KOPT-K1 (cell line): ENCODE results near the gene TACC3.

Experiments used
- H3K27ac ChIP-seq: fragments of 200-600 bp; sonication (generic); 2 replicates; pipeline ENCODE4 v1.5.1; 2016; ENCODE audit warnings: antibody characterized with exemption, mild to moderate bottlenecking, low read depth, low read length; ENCODE audit not compliant: poor library complexity, severe bottlenecking
- H3K36me3 ChIP-seq: fragments of 200-600 bp; sonication (generic); 2 replicates; pipeline ENCODE4 v1.5.1; 2017; ENCODE audit warnings: antibody characterized with exemption, mild to moderate bottlenecking, low read length, moderate library complexity; ENCODE audit not compliant: insufficient read depth
- H3K9me3 ChIP-seq: fragments of 200-600 bp; sonication (generic); 2 replicates; pipeline ENCODE4 v1.5.1; 2017; ENCODE audit warnings: antibody characterized with exemption, low read length, mild to moderate bottlenecking; ENCODE audit not compliant: insufficient read depth, poor library complexity, severe bottlenecking

TACC3 gene

GRCh38 chr4:1765409-1766072 lies 44.2 kb downstream of the TACC3 start:
- Histone ChIP-seq H3K27ac (no peak overlapping the region), H3K9me3 (no peaks in the 10 kb centered on the region), H3K36me3 (no peaks in the 10 kb centered on the region)

GRCh38 chr4:1766106-1767060 lies 45.1 kb downstream of the TACC3 start:
- Histone ChIP-seq H3K27ac (no peak overlapping the region), H3K36me3 (no peaks in the 10 kb centered on the region), H3K9me3 (no peaks in the 10 kb centered on the region)

DNA sequence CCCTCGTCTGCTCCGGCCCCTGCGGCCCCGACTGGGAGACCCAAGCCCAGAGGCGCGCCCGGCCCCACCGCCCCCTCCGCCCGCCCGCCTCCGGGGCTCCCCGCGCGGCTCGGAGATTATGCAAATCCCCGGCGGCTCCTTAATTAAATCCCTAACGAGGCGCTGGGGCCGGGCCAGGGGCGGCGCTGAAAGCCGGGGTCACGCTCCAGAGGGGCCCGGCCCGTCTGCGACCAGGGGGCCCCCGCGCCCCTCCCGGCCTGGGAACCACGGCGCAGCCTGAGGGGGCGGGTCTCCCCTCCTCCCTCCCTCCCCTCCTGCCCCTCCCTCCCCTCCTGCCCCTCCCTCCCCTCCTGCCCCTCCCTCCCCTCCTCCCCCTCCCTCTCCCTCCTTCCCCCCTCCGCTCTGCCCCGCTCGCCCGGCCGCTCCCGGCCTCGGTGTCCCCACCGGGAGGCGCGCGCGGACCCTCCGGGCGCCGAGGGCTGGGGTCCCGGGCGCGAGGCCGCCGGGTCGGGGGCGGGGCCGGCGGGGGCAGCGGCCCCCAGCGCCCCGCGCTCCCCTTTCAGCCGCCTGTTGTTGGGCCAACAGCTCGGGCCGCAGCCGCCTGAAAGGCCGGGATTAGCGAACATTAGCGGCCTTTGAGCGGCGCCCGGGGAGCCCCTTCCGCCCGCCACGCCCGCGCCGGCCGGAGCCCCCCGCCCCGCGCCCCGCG lies 45.9 kb downstream of the TACC3 start:
- Histone ChIP-seq H3K36me3 (no peaks in the 10 kb centered on the region), H3K27ac (no peak overlapping the region), H3K9me3 (no peaks in the 10 kb centered on the region)

- no peaks in the 10 kb centered on the region for H3K9me3 ChIP-seq
- H3K27ac ChIP-seq, result no peak overlapping the region
- H3K36me3 ChIP-seq, result no peaks in the 10 kb centered on the region
These were observed 46.5 kb downstream of the TACC3 start for GRCh38 chr4:1767770-1768366.

GRCh38 chr4:1768367-1769034 lies 47.2 kb downstream of the TACC3 start:
- Histone ChIP-seq H3K27ac (no peak overlapping the region), H3K9me3 (no peaks in the 10 kb centered on the region), H3K36me3 (no peaks in the 10 kb centered on the region)

GRCh38 chr4:1769692-1770091 lies 48.4 kb downstream of the TACC3 start:
- H3K36me3 ChIP-seq, result no peaks in the 10 kb centered on the region
- no peak overlapping the region for H3K27ac ChIP-seq
- no peaks in the 10 kb centered on the region for H3K9me3 ChIP-seq

DNA sequence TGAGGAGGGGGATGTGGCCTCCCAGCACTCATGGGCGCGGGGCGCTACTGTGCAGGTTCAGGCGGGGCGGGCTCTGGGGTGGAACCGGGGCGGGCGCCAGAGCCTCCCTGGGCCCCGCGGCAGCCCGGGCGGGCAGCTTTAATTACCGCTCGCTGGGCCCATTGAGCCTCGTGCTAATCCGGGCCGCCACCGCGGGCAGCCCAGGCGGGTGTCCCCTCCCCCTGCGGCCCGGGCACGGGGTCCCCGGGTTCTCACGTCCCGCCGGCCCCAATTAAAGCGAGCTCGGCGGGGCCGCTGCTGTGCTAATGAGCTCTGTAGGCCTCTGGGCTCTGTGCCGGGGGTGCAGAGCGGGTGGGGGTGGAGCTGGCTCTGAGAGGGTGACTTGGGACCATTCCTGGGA lies 48.9 kb downstream of the TACC3 start:
- Histone ChIP-seq H3K36me3 (no peaks in the 10 kb centered on the region), H3K9me3 (no peaks in the 10 kb centered on the region), H3K27ac (no peak overlapping the region)

DNA sequence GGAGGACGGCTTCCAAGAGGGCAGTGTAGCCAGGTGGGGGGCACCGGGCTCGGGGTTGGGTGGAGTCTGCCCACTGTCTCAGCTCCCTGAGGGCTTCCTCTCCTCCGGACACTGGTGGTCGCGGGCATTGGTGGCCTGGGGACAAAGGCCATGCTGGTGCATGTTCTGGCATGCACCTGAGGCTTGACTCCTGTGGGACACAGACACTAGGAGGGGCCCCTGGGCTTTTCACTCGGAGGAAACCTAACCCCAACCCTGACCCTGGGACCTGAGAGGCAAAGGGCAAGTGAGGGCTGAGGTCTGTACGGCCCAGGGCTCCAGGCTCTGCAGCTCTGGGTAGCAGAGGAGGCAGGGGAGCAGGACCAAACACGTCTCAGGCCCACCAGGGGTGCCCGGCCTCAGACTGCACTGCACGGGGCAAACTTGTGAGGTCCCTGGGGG lies 49.5 kb downstream of the TACC3 start:
- no peaks in the 10 kb centered on the region for H3K9me3 ChIP-seq
- H3K27ac ChIP-seq, result no peak overlapping the region
- no peaks in the 10 kb centered on the region for H3K36me3 ChIP-seq

- H3K36me3 ChIP-seq, result no peaks in the 10 kb centered on the region
- no peak overlapping the region for H3K27ac ChIP-seq
- no peaks in the 10 kb centered on the region for H3K9me3 ChIP-seq
These were observed 50.4 kb downstream of the TACC3 start for GRCh38 chr4:1771555-1772305.

DNA sequence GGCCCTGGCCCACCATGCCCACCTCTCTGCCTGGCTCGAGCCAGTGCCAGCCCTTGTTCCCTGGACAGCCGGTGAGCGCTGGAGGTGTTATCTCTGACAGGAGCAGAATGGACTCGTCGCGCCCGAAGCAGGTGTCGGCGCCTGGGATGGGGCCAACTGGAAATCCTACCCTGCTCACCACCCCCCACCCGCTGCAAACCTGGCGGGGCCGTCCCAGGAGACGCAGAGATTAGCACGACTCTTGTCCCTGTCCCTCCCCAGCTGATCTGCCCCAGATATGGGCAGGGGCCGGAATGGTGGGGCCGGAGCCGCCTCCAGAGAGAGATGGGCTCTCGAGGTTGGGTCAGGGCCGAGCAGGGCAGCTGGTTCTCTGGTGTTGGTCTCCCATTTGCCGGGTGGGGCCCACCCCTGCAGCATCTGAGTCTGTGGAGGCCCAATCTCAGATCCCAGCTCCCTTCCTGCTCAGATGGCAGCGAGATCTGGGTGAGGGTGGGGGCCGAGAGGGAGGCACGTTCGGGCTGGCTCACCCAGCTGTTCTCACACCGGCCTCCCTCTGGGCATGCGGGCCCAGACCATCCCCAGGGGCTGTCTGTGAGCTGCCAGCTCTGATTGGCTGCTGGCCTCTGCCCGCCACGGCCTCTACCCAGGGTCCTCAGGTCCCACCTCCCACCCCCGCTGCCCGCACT lies 51.7 kb downstream of the TACC3 start:
- Histone ChIP-seq H3K27ac (no peak overlapping the region), H3K36me3 (no peaks in the 10 kb centered on the region), H3K9me3 (no peaks in the 10 kb centered on the region)

GRCh38 chr4:1773754-1774153 lies 52.4 kb downstream of the TACC3 start:
- Histone ChIP-seq H3K27ac (no peak overlapping the region), H3K9me3 (no peaks in the 10 kb centered on the region), H3K36me3 (no peaks in the 10 kb centered on the region)

DNA sequence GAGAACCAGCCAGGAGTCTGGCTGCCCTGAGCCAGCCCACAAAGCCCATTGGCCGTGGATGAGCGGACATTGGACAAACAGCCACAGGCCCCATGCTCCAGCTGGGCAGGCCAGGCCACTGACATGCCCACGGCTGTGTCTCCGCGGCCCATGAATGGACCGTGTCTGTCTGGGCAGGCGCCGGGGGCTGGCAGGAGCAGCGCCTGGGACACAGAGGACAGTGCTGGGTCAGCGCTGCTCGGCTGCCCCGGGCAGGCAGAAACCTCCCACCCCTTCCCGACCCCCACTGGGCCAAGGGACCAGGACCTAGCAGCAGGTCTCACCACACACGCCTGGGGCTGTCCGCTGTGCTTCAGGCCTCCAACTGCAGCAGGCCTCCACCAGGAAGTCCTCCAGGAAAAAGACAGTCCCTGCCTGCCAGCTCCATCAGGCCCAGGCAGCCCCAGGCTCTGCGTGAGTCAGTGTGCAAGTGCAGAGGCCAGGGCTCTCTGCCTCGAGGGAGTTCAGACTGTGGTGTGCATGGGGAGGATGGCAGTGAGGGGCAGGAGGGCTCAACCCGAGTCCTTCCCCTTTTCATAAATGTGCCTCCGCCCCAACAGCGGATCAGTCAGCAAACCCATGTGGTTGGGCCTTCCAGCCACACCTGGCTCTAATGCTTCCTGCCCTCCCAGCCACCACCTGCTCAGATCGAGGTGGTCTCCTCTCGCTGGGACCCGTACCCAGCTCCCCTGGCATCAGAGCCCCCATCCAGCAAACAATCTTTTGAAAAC lies 54.6 kb downstream of the TACC3 start:
- Histone ChIP-seq H3K36me3 (no peaks in the 10 kb centered on the region), H3K27ac (no peak overlapping the region), H3K9me3 (no peaks in the 10 kb centered on the region)
